ENCODE data around the gene PTPRN2.
"Not testable (repeated sequence)": the region's sequence is repeated elsewhere in the genome, so short reads cannot be mapped to it uniquely, and the experiment has no call there.

The PTPRN2 gene

GRCh38 chr7:157849341-157849596, 738.4 kb downstream of the PTPRN2 start:
- no peak overlapping the region for H3K4me3 ChIP-seq (ENCODE audit: low read depth, low read length)
- TF ChIP-seq, protein P1, sequence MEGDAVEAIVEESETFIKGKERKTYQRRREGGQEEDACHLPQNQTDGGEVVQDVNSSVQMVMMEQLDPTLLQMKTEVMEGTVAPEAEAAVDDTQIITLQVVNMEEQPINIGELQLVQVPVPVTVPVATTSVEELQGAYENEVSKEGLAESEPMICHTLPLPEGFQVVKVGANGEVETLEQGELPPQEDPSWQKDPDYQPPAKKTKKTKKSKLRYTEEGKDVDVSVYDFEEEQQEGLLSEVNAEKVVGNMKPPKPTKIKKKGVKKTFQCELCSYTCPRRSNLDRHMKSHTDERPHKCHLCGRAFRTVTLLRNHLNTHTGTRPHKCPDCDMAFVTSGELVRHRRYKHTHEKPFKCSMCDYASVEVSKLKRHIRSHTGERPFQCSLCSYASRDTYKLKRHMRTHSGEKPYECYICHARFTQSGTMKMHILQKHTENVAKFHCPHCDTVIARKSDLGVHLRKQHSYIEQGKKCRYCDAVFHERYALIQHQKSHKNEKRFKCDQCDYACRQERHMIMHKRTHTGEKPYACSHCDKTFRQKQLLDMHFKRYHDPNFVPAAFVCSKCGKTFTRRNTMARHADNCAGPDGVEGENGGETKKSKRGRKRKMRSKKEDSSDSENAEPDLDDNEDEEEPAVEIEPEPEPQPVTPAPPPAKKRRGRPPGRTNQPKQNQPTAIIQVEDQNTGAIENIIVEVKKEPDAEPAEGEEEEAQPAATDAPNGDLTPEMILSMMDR (conservative IDR thresholded peaks at IDR 0.05; ENCODE audit: low read depth, low read length), result no peak
- no peak for DNase-seq (ENCODE audit: low read depth)

DNA sequence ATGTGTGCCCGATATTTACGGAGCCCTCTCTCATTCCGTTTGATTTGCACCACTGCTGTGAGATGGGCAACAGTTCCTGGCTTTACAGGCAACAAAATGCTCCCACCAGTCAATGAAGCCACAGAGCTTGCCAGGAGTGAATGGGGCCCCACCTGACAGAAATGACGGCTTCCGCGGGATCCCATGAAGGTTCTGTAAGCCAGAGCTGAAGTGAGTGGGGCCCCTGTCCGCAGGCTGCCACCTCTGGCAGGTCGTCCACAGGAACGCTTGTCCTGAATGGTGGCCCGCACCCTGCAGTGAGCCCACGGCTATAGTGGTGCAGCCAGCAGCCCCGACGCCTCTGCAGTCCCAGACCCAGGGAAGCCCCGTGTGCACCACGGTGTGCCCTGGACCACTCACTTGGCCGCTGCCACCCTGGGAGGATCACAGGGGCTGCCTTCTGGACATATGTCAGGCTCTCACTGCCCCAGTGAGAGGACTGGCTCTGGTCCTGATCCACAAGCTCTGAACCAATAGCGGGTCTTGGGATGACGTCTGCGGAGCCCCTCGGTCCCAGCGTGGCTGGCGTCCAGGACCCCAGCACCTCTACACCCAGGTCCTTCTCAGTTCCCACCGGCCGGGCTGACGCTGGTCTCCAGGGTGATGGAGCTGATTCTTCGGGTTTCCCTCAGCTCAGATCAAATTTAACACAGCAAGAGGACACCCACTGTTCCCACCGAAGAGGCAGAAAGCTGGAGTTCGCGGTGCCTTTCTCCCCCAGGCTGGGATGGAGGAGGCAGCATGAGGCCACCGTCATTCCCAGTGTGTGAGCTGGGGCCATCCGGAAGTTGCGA, 738.9 kb downstream of the PTPRN2 start:
- H3K4me3 ChIP-seq (ENCODE audit: low read depth, low read length), result no peak overlapping the region
- no peak for DNase-seq (ENCODE audit: low read depth)
- TF ChIP-seq, protein P1 (conservative IDR thresholded peaks at IDR 0.05; ENCODE audit: low read depth, low read length), result no peak

- not testable (repeated sequence) for H3K4me3 ChIP-seq (ENCODE audit: low read depth, low read length); DNase-seq (ENCODE audit: low read depth)
These were observed 739.7 kb downstream of the PTPRN2 start for GRCh38 chr7:157847756-157848487.

DNA sequence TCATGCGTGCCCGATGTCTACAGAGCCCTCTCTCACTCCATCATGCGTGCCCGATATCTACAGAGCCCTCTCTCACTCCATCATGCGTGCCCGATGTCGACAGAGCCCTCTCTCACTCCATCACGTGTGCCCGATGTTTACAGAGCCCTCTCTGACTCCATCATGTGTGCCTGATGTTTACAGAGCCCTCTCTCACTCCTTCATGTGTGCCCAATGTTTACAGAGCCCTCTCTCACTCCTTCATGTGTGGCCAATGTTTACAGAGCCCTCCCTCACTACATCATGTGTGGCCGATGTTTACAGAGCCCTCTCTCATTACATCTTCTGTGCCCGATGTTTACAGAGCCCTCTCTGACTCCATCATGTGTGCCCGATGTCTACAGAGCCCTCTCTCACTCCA, 740.9 kb downstream of the PTPRN2 start:
- not testable (repeated sequence) for DNase-seq (ENCODE audit: low read depth)

DNA sequence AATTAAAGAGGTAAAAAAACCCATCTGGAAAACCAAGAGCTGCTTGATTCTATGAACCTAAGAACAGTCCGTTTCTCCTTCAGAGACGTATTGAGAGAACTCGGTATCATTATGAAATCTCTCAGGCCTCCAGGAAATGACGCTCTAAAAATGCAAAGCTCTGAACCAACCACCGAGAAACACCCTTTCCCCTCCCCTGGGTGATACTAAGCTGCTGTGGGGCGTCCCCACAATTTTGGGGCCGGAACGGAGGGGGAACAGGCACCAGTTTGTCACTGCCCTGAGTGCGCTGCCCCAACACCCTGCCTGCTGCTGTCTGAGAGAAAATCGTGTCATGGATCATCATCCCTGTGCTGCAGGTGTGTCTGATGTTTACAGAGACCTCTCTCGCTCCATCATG, 741.4 kb downstream of the PTPRN2 start:
- TF ChIP-seq, protein P1 (conservative IDR thresholded peaks at IDR 0.05; ENCODE audit: low read depth, low read length), result no peak
- no peak overlapping the region for H3K4me3 ChIP-seq (ENCODE audit: low read depth, low read length)
- no peak for DNase-seq (ENCODE audit: low read depth)

More for the DNA sequence above, 740.9 kb downstream of the PTPRN2 start:
- not testable (repeated sequence) for H3K4me3 ChIP-seq (ENCODE audit: low read depth, low read length)

DNA sequence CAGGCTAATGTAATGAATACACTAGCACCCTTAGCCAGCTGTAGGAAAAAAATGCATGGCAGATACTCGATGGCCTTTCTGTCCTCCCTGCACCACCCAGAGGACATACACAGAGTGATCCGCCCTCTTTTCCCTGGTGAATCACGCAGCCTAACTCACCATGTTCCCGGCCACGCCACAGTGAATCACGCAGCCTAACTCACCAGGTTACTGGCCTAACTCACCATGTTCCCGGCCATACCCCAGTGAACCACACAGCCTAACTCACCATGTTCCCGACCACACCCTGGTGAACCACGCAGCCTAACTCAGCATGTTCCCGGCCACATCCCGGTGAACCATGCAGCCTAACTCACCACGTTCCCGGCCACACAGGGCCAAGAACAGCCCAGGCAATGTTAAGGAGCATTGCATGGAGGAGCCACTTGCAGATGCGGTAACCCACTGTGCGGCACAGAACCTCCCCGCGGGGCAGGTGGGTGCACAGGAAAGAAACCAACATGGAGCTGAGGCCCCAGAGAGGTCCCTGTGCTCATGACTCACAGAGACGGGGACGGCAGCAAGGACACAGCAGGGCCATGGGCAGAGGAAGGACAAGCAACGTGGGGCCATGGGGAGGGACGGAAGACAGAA, 742.3 kb downstream of the PTPRN2 start:
- H3K4me3 ChIP-seq (ENCODE audit: low read depth, low read length), result no peak overlapping the region
- DNase-seq (ENCODE audit: low read depth), result no peak
- TF ChIP-seq, protein P1 (conservative IDR thresholded peaks at IDR 0.05; ENCODE audit: low read depth, low read length), result no peak

DNA sequence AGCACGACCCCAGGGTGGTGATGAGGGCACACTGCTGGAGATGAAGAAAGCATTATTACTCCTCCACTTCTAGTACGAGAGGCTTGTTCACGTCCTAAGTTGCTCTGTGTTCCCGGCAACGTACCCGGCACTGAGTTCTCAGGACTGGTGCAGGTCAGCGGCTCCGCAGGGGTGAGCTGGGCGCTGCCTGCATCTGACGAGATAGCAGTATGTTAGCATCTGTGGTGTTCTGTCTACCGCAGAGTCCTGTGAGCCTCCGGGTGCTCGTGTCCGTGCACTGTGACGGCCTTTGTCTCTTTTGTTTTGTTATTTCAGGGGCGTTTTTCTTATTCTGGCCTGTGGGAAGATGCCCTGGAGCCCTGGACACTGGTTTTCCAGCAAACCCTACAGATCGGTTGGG, 743.0 kb downstream of the PTPRN2 start:
- no peak for DNase-seq (ENCODE audit: low read depth)
- TF ChIP-seq, protein P1 (conservative IDR thresholded peaks at IDR 0.05; ENCODE audit: low read depth, low read length), result no peak

DNA sequence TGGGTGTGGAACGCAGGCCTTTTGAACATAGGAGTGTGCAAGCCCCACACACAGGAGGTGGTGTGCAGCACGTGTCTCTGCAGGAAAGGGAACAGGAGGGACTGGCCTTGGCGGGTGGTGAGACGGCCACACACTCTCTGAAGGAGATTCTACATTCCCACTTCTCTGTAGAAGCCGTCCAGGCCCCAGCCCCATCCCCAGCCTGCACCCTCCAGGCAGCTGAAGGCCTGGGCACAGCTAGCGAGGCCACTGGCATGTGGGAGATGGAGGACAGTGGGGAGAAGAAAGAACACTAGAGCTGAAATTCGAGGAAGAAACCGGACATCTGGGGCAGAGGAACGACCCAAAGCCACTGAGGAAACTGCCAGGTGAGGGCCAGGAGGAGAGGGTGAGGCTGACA, 743.5 kb downstream of the PTPRN2 start:
- TF ChIP-seq, protein P1 (conservative IDR thresholded peaks at IDR 0.05; ENCODE audit: low read depth, low read length), result no peak
- H3K4me3 ChIP-seq (ENCODE audit: low read depth, low read length), result no peak overlapping the region
- no peak for DNase-seq (ENCODE audit: low read depth)

More for the DNA sequence above, 743.0 kb downstream of the PTPRN2 start:
- no peak overlapping the region for H3K4me3 ChIP-seq (ENCODE audit: low read depth, low read length)

All from choroid plexus epithelial cell (primary cell).